Upper lobe of left lung (tissue), 6 donors: ENCODE data around the gene C19orf25. TPM values are rescaled to one million over a fixed set of nuclear protein-coding genes. Genes with fewer than 3 reads are reported as not detected.

Experiments used
- ATAC-seq, 2 donors: fragments of 200-7000 bp; cut with Tn5 transposase; one replicate each; pipeline ENCODE4 v1.9.1; 2022; ENCODE audit warnings: mild to moderate bottlenecking in 2 of 2, moderate library complexity in 2 of 2; ENCODE audit not compliant: low FRiP score in 2 of 2
- DNase-seq, 2 donors: peaks; one replicate each; pipeline ENCODE4 v3.0.0-alpha.2; 2019 to 2020
- H3K27ac ChIP-seq, 4 donors: fragments of 200-600 bp; sonication (generic); one replicate each; pipeline ENCODE4 v1.5.1; 2016 to 2019
- H3K27me3 ChIP-seq, 4 donors: fragments of 200-600 bp; sonication (generic); one replicate each; pipeline ENCODE4 v1.5.1; 2017 to 2019
- H3K36me3 ChIP-seq, 4 donors: fragments of 200-600 bp; sonication (generic); one replicate each; pipeline ENCODE4 v1.5.1; 2016 to 2019
- H3K4me1 ChIP-seq, 4 donors: fragments of 200-600 bp; sonication (generic); one replicate each; pipeline ENCODE4 v1.5.1; 2018 to 2019
- H3K4me3 ChIP-seq, 4 donors: fragments of 200-600 bp; sonication (generic); one replicate each; pipeline ENCODE4 v1.5.1; 2017 to 2019; ENCODE audit warnings: mild to moderate bottlenecking in 2 of 4, moderate library complexity in 1 of 4
- H3K9me3 ChIP-seq, 4 donors: fragments of 200-600 bp; sonication (generic); one replicate each; pipeline ENCODE4 v1.5.1; 2018 to 2019
- CTCF ChIP-seq, 6 experiments: fragments of 450-650 bp in 4 of 6; fragments of 200-600 bp in 2 of 6; sonication (generic) in 2 of 6; IDR thresholded peaks; one replicate each; pipeline ENCODE4 v1.5.1; 2016 to 2019; ENCODE audit warnings: antibody characterized with exemption in 6 of 6
- EP300 ChIP-seq, 4 donors: sonication (generic); formaldehyde crosslinking; IDR thresholded peaks; one replicate each; pipeline ENCODE4 v1.5.1; 2017; ENCODE audit warnings: antibody characterized with exemption in 4 of 4, control low read depth in 2 of 4
- POLR2A ChIP-seq, 4 donors: fragments of 450-650 bp; IDR thresholded peaks; one replicate each; pipeline ENCODE4 v1.5.1; 2016 to 2017; ENCODE audit warnings: antibody characterized with exemption in 4 of 4, mild to moderate bottlenecking in 2 of 4
- POLR2AphosphoS5 ChIP-seq, 2 donors: sonication (generic); formaldehyde crosslinking; IDR thresholded peaks; one replicate each; pipeline ENCODE4 v1.5.1; 2017; ENCODE audit warnings: antibody characterized with exemption in 2 of 2
- WGBS, 2 donors: methylation state at CpG; one replicate each; pipeline ENCODE4 v1.1.5; 2017 to 2018; 5-methylcytosine and 5-hydroxymethylcytosine counted together
- total RNA-seq, 6 donors: library from RNA; depleted of rRNA in 4 of 6; stranded (reverse); fragments of >200 nt in 4 of 6; gene quantifications; one replicate each; pipeline versions ENCODE4 v1.1.0 to v1.2.1, GENCODE V29; 2016 to 2021
- donor health status: DM: no; HTN: no; CAD: no; lungs with moderate emphysema.
- donor health status: DM: no; HTN: yes; CAD: no; lungs with severe emphysema.

Gene C19orf25
- total RNA-seq, 6 donors from 2014 or later, result 27.2 to 82.8 (median 37.5) TPM

GRCh38 chr19:1495799-1496713 is 17.0 kb upstream of the C19orf25 start:
- TF ChIP-seq POLR2AphosphoS5 (IDR thresholded peaks at IDR 0.05) (no peak), CTCF (IDR thresholded peaks at IDR 0.05) (no peak)
- Histone ChIP-seq H3K9me3 (no peaks in the 10 kb centered on the region), H3K4me1 (peaks cover 6 to 18% (median 8%) of the 10 kb centered on the region in 4 donors), H3K27ac (no peak overlapping the region), H3K27me3 (peaks cover 0 to 3% (median 0%) of the 10 kb centered on the region in 4 donors), H3K36me3 (no peaks in the 10 kb centered on the region), H3K4me3 (no peak overlapping the region)
- ATAC-seq (peak in 1 of 2 donors; percentile 53), DNase-seq (peak; percentile 34 to 83)
- WGBS, 2 donors, result 70 to 72% methylated on average over 39 to 40 of the region's 40 CpGs

- 81 to 84% methylated on average over 8 to 37 of the region's 37 CpGs for WGBS, 2 donors
- DNase-seq, result peak in 1 of 2 donors; percentile 69
- peaks cover 0 to 3% (median 0%) of the 10 kb centered on the region in 4 donors for H3K27me3 ChIP-seq
Observed at GRCh38 chr19:1495051-1495798, 16.2 kb upstream of the C19orf25 start.

GRCh38 chr19:1494115-1494815 is 15.2 kb upstream of the C19orf25 start:
- DNase-seq (peak in 1 of 2 donors; percentile 33), ATAC-seq (no peak)
- TF ChIP-seq CTCF (IDR thresholded peaks at IDR 0.05), result no peak
- no peak for TF ChIP-seq EP300 (IDR thresholded peaks at IDR 0.05)
- TF ChIP-seq POLR2A (IDR thresholded peaks at IDR 0.05), result no peak
- peaks cover 0 to 3% (median 0%) of the 10 kb centered on the region in 4 donors for H3K27me3 ChIP-seq
- no peak overlapping the region for H3K27ac ChIP-seq
- no peak overlapping the region for H3K4me3 ChIP-seq
- no peaks in the 10 kb centered on the region for H3K9me3 ChIP-seq
- peaks cover 14 to 29% (median 19%) of the 10 kb centered on the region in 4 donors for H3K4me1 ChIP-seq
- H3K36me3 ChIP-seq, result no peaks in the 10 kb centered on the region
- 65 to 70% methylated on average over 9 to 15 of the region's 15 CpGs for WGBS, 2 donors

More at GRCh38 chr19:1495051-1495798, 16.2 kb upstream of the C19orf25 start:
- ATAC-seq, result no peak
- no peak overlapping the region for H3K27ac ChIP-seq
- H3K9me3 ChIP-seq, result no peaks in the 10 kb centered on the region
- H3K4me1 ChIP-seq, result peaks cover 6 to 20% (median 10%) of the 10 kb centered on the region in 4 donors
- TF ChIP-seq POLR2AphosphoS5 (IDR thresholded peaks at IDR 0.05), result no peak
- TF ChIP-seq CTCF (IDR thresholded peaks at IDR 0.05), result no peak
- no peak for TF ChIP-seq EP300 (IDR thresholded peaks at IDR 0.05)
- no peak overlapping the region for H3K4me3 ChIP-seq
- no peaks in the 10 kb centered on the region for H3K36me3 ChIP-seq

- ATAC-seq (no peak), DNase-seq (peak in 1 of 2 donors; percentile 61)
- H3K36me3 ChIP-seq, result no peaks in the 10 kb centered on the region
- H3K9me3 ChIP-seq, result no peaks in the 10 kb centered on the region
- H3K4me3 ChIP-seq, result no peak overlapping the region
- WGBS, 2 donors, result 77 to 84% methylated on average over 7 of the region's 10 CpGs
- peaks cover 0 to 3% (median 0%) of the 10 kb centered on the region in 4 donors for H3K27me3 ChIP-seq
- no peak overlapping the region for H3K27ac ChIP-seq
- no peak for TF ChIP-seq POLR2A (IDR thresholded peaks at IDR 0.05)
- H3K4me1 ChIP-seq, result peaks cover 14 to 30% (median 19%) of the 10 kb centered on the region in 4 donors
Observed at GRCh38 chr19:1492474-1493006, 13.5 kb upstream of the C19orf25 start.
